GM18858 (cell line): ENCODE data around the gene MAST4.

ENCODE experiments used
- ATAC-seq: cut with Tn5 transposase; IDR thresholded peaks from one replicate; pipeline ENCODE4 v1.9.1; 2021; ENCODE audit not compliant: unreplicated experiment

MAST4 gene

GRCh38 chr5:66894480-66895240, 298.5 kb downstream of the MAST4 start:
- no peak for ATAC-seq

GRCh38 chr5:66896171-66896570, 300.0 kb downstream of the MAST4 start:
- no peak for ATAC-seq

GRCh38 chr5:66897356-66897755, 301.2 kb downstream of the MAST4 start:
- ATAC-seq: no peak

GRCh38 chr5:66898241-66898995, 302.2 kb downstream of the MAST4 start:
- ATAC-seq: no peak

GRCh38 chr5:66903218-66903617, 307.0 kb downstream of the MAST4 start:
- ATAC-seq: no peak

- ATAC-seq: no peak
Observed at GRCh38 chr5:66903709-66904108, 307.5 kb downstream of the MAST4 start.

- ATAC-seq: no peak
Observed at GRCh38 chr5:66904189-66904588, 308.0 kb downstream of the MAST4 start.

- no peak for ATAC-seq
Observed at GRCh38 chr5:66906021-66906420, 309.8 kb downstream of the MAST4 start.

- ATAC-seq: no peak
Observed at GRCh38 chr5:66908230-66908629, 312.0 kb downstream of the MAST4 start.

- no peak for ATAC-seq
Observed at GRCh38 chr5:66909364-66909763, 313.2 kb downstream of the MAST4 start.

- no peak for ATAC-seq
Observed at GRCh38 chr5:66912787-66913186, 316.6 kb downstream of the MAST4 start.

GRCh38 chr5:66915531-66915930, 319.3 kb downstream of the MAST4 start:
- ATAC-seq: no peak

GRCh38 chr5:66922881-66923280, 326.7 kb downstream of the MAST4 start:
- no peak for ATAC-seq

- no peak for ATAC-seq
Observed at GRCh38 chr5:66923457-66923856, 327.3 kb downstream of the MAST4 start.

GRCh38 chr5:66923922-66924321, 327.7 kb downstream of the MAST4 start:
- no peak for ATAC-seq

- ATAC-seq: no peak
Observed at GRCh38 chr5:66927140-66927539, 330.9 kb downstream of the MAST4 start.

GRCh38 chr5:66929281-66929680, 333.1 kb downstream of the MAST4 start:
- no peak for ATAC-seq

GRCh38 chr5:66929995-66930394, 333.8 kb downstream of the MAST4 start:
- no peak for ATAC-seq

- ATAC-seq: no peak
Observed at GRCh38 chr5:66931651-66932050, 335.5 kb downstream of the MAST4 start.

- no peak for ATAC-seq
Observed at GRCh38 chr5:66932457-66932856, 336.3 kb downstream of the MAST4 start.

GRCh38 chr5:66933066-66933465, 336.9 kb downstream of the MAST4 start:
- no peak for ATAC-seq

GRCh38 chr5:66939094-66939493, 342.9 kb downstream of the MAST4 start:
- ATAC-seq: no peak
